Measurements from ENCODE around the gene BBC3.

Gene BBC3

GRCh38 chr19:47231215-47232054, 436 bp upstream of the BBC3 start:
- TF ChIP-seq REST (IDR thresholded peaks at IDR 0.05; ENCODE audit: insufficient read depth in 1 of 2, low read depth in 2 of 2, low read length in 2 of 2) (peak; percentile 76 to 85), FOXP2 (optimal IDR thresholded peaks at IDR 0.05; ENCODE audit: borderline replicate concordance, extremely low read depth, extremely low read length, insufficient read depth) (no peak), TAF1 (IDR thresholded peaks at IDR 0.05; ENCODE audit: borderline replicate concordance, insufficient read depth, low read length) (no peak)

- TF ChIP-seq SIN3A (IDR thresholded peaks at IDR 0.05; ENCODE audit: borderline replicate concordance, insufficient read depth, low read length) (peak; percentile 45; the same call in 1 of the 2 replicates), POLR2AphosphoS5 (IDR thresholded peaks at IDR 0.05; ENCODE audit: low read depth, low read length) (no peak), TAF1 (IDR thresholded peaks at IDR 0.05; ENCODE audit: borderline replicate concordance, insufficient read depth, low read length) (no peak), REST (IDR thresholded peaks at IDR 0.05; ENCODE audit: insufficient read depth in 1 of 2, low read depth in 2 of 2, low read length in 2 of 2) (no peak), FOXP2 (optimal IDR thresholded peaks at IDR 0.05; ENCODE audit: borderline replicate concordance, extremely low read depth, extremely low read length, insufficient read depth) (peak; percentile 98)
Measured at GRCh38 chr19:47230054-47230920, 712 bp downstream of the BBC3 start.

GRCh38 chr19:47229676-47230053, 1.3 kb downstream of the BBC3 start:
- TF ChIP-seq REST (IDR thresholded peaks at IDR 0.05; ENCODE audit: insufficient read depth in 1 of 2, low read depth in 2 of 2, low read length in 2 of 2) (no peak), TAF1 (IDR thresholded peaks at IDR 0.05; ENCODE audit: borderline replicate concordance, insufficient read depth, low read length) (no peak), SIN3A (IDR thresholded peaks at IDR 0.05; ENCODE audit: borderline replicate concordance, insufficient read depth, low read length) (no peak), POLR2AphosphoS5 (IDR thresholded peaks at IDR 0.05; ENCODE audit: low read depth, low read length) (no peak), FOXP2 (optimal IDR thresholded peaks at IDR 0.05; ENCODE audit: borderline replicate concordance, extremely low read depth, extremely low read length, insufficient read depth) (no peak)

GRCh38 chr19:47228937-47229675, 1.9 kb downstream of the BBC3 start:
- TF ChIP-seq POLR2AphosphoS5 (IDR thresholded peaks at IDR 0.05; ENCODE audit: low read depth, low read length) (no peak), FOXP2 (optimal IDR thresholded peaks at IDR 0.05; ENCODE audit: borderline replicate concordance, extremely low read depth, extremely low read length, insufficient read depth) (no peak)

All from PFSK-1 (cell line).